GM21576 (cell line): ENCODE measurements around the gene ZNF385D.

Experiments
- ATAC-seq: cut with Tn5 transposase; IDR thresholded peaks from one replicate; pipeline ENCODE4 v1.9.1; 2021; ENCODE audit warnings: mild to moderate bottlenecking, moderate library complexity; ENCODE audit not compliant: unreplicated experiment

Gene ZNF385D, protein sequence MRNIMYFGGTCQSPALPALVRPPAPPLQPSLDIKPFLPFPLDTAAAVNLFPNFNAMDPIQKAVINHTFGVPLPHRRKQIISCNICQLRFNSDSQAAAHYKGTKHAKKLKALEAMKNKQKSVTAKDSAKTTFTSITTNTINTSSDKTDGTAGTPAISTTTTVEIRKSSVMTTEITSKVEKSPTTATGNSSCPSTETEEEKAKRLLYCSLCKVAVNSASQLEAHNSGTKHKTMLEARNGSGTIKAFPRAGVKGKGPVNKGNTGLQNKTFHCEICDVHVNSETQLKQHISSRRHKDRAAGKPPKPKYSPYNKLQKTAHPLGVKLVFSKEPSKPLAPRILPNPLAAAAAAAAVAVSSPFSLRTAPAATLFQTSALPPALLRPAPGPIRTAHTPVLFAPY

DNA sequence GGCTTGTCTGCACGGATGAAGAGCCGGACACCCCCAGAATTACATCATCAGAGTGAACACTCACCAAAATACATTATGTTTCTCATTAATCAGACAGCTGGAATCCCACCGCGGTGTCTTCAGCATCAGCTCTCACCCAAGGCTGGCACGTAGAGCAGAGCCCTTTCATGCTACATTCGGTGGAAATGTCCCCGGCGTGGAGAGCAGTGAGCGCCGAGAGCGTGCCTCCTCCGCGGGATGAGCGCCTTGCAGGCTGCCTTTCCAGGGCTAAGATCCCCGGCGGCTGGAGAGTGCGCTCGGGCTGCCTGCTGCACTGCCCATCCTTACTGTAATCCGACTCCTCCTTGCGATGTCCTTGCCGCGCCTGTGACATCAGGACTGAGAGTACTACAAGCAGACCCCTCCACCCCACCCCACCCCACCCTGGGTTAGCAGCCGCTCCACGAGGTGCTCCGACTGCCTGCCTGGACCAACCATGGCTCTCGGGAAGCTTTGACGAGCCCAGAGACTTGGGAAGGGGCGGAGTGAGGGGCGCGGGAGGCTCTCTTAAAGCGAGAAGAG is at the start of gene ZNF385D:
Gene ZNF385D (minus strand): TSS at position 380 of the 561 bp plus-strand sequence. CDS start 294 bp downstream, at position 86.
- ATAC-seq = no peak

DNA sequence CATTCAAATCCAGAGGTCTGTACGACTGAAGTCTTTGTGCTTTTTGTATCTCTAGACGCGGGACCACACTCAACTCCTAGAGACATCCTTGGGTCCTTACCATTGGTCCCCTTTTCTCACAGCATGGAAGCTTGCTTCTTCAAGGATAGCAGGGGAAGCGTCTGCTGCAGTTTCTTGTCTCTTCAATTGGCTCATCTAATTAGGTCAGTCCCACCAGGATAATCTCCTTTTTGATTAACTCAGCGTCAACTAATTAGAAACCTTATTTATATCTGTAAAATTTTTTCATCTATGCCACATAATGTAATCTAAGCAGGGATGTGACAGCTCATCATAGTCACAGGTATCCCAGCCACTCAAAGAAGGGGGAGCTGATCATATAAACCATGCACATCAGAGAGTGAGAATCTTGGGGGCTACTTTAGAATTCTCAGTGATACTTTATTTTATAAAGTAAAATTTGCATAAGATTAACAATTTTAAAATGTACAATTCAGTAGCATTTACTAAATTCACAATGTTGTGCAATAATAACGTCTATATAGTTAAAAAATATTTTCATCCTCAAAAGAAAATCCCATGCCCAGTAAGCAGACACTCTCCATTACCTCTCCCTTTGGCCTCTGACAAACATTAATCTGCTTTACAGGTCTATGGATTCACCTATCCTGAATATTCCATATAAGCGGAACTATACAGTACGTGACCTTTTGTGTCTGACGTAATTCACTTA is 47.5 kb upstream of the ZNF385D start:
- no peak for ATAC-seq

DNA sequence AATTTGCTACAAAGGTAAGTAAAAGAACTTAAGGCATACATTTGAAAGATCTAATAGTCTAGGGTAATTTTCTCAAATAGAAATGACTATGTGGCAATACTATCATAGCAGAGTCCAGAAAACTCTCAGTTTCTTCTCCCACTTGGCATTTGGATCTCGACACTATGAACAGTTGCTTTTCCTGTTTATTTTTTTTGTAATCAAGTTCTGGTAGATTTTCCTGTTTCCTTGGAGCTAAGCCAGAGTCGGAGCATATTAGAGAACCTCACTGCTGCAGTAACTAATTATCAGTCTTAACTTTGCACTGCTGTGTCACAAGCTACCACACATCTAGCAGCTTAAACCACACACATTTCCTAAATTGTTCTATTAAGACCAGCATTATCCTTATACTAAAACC is 44.9 kb upstream of the ZNF385D start:
- ATAC-seq = no peak

DNA sequence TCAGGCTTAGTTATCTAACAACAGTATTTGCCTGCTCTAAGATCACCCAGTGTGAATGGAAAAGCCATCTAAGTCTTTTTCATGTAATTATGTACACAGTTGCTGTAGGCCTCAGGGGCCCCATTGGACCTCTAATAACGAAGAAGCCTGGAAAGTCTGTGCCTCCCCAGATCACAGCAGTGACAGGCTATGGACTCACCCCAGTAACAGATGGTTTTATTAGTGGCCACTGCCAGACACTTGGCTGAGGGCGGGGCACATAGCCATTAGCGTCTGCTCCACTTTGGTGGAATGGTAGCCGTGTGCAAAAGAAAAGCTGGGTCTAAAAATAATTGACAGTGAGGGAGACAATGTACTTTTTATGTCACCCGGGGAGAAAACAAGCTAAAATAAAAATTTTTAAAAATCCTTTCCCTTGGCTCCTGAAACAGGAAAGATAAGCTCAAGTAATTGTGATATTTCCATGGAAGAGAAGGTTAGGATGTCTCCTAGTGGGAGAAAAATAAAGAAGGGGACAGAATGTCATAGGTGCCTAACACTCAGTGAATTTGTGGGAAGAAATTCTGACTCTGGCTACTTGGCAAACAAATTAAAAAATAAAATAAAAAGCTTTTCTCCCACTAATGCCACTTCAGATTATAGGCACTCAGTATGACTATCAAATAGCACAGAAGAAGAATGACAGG is 44.3 kb upstream of the ZNF385D start:
- no peak for ATAC-seq

DNA sequence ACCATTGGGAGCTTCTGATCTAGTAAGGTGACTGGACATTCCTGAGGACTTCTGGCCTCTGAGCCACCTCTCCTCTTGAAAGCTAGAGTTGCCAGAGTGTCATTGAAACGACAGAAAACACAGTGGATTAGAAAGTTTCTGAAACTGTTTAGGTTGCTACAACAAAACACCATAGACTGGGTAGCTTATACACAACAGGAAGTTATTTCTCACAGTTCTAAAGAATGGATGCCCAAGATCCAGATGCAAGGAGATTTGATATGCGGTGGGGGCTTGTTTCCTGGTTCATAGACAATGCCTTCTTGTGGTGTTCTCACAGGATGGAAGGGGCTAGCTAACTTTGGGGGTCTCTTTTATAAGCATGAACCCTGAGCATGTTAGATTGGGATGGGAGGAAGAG is 43.3 kb upstream of the ZNF385D start:
- ATAC-seq = no peak

DNA sequence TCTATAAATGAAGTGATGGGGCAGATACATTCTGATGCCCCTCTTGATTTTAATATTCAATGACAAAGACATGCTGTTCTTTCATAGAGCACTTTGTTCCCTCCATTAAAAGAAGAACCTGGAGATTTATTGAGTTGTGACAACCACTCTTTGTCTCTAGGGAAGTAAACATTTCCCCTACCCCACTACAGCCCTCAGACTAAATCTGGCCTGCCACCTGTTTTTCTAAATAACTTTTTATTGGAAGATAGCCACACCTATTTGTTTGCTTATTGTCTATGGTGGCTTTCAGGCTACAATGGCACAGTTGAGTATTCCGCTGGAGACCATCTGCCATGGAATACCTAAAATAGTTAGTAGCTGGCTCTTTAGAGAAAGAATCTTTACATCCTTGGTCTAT is 41.2 kb upstream of the ZNF385D start:
- ATAC-seq = no peak

DNA sequence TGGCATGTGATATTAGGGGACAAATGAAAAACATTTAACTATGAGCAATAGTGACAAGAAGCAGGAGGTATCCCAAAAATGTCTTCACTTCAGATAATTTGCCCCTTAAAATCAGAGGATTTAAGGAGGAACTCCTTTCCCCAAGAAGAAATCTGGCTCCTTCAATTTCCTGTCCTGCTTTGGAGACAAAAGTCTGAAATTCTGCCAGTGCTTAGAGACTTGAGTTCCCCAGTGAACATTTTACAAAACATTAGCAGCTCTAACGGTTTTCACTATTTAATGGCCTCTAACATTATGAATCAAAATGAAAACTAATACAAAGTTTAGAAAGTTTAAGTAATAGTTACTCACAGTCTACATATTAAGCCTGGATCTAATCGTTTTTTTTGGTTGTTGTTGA is 40.3 kb upstream of the ZNF385D start:
- ATAC-seq = no peak

DNA sequence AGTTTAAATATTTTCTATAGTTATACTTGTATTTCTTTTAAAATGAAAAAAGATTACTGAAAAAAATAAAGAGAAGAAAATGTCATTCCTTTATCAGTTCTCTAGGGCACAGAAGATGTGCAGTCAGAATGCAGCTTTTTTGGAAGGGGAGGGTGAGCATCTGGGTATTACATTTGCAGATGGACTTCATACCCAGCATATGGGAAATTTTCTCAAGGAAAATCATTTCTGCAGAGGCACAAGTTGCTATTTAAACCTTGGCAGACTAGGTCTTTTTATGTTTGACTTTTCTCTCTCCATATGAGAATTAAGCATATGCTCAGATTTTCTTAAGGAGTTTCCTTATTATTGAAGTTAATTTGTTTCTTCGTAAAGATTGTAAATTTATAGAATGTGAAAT is 39.5 kb upstream of the ZNF385D start:
- no peak for ATAC-seq

DNA sequence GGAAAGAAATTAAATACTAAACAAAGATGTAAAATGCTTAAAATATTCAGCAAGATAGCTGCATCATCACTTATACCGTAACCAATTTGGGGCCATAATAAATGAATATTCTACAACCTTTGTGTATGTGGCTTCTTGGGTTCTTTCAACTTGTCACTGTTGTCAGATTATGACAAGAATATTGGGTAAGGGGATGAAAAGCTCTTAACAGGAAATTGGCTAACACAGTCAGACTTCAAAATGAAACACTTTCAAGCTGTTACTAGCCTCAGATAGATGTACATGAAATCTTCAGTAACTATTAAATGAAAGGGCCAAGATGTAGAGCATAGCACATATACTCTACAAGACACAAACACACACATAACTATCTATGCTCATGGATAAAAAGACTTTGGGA is 38.7 kb upstream of the ZNF385D start:
- no peak for ATAC-seq

DNA sequence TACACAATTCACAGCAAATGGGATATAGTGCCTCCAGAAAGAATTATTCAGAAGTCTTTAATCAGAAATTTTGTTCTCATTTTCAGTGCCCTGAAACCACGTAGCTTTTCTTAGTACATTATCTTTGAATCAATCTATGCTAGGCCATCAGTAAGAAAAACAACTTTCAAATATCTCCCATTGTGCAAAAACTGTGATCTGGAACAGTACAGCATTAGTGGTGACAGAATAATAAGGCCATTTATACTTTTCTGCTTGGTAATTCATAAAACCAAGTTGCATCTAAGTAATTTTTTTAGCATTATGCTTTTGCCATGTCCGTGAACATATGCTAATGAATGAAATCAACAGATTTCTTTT is 35.4 kb upstream of the ZNF385D start:
- ATAC-seq = no peak

DNA sequence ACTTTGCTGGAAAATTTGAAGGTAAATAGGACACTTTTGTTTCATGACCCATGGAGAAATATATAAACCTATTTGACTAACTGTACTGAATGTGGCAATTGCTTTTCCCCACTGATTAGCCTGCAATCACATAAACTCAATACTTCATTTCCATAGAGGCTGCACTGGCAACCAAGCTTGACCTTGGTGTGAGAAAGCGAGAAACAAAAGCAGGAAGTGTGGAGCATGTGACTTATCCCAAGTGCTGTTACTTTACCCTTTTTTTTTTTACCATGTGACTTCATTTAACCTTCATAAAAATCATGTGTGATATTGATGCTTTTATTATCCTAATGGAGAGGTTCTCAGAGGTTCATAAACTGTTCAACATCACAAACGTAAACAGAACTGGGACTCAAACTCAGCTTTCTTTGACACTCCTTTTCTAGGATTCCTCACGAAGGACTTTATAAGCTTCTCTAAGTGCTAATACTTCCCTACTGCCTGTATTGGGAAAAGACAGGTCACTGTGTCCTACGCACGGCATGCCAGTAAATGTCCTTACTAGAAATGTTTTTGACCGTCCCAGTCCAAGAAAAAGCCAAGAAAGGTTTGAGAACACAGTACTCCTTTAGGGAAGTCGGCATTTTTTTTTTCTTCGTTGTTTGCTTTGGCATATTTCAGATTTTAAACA is 34.9 kb upstream of the ZNF385D start:
- ATAC-seq = no peak

DNA sequence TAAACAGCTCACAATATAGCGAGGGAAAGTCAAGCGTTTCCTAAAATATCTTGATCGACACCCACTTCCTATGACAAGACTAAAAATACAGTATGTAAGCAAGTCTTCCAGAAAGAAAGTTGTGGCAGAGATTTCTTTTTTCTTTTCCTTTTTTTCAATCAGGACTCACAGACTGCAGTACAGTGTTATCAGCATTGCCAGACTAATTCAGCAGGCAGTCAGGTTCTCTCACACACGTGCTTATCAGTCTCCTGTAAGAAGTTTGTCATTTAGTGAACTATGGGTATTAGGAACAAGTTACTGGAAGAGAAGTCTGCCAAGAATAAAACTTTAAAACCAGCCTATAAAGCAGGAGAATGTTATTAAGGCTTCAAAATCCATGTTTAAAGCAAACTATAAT is 32.8 kb upstream of the ZNF385D start:
- no peak for ATAC-seq

DNA sequence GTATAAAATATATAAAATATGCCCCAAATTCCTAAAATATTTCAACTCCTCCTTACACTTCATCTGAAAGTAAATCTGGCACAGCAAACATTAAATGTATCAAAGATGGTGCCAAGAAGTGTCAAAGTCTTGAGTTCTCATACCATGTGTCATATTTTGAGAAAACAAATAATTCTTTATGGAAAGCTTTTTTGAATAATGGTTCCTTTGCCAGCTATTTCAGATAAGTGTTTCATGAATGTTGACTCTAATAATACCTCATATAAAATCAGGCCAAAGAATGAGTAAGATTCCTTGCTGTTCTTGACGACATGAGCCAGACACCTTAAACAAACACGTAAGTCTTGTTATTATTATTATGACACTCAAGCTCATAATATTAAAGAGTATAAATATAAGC is 30.3 kb upstream of the ZNF385D start:
- ATAC-seq = no peak

DNA sequence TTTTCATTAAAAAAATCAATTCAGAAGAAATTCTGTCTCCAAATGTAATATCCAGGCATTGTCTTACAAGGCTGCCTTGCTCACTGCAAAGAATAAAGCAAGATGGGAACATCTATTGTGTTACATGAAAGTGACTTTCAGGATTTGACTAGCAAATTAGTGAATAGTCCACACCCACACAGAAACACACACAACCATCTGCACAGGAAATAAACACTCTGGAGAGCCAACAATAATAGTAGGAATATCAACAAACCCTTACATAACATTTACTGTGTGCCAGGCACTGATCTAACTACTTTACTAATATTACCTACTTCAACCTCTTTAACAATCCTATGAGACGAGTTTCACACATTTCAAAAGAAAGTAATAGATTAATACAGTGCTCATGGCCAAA is 28.9 kb upstream of the ZNF385D start:
- no peak for ATAC-seq

DNA sequence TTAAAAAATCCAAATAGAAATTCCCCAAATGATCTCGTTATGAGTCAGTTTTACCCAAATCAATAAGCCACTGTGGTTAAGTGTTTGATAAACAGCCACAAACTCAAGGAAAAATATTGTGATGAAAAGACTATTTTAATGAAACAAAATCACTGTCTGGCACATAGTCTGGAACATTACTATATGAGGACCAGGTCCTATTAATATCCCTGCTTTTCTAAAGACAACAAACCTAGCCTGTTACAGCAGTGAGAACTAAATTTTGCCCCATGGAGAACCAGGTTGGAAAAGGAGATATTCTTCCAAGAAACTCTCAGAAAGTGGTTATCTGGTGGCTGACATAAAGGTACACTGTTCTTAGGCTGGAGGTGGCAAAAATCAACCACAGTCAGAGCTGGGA is 27.7 kb upstream of the ZNF385D start:
- ATAC-seq = no peak

DNA sequence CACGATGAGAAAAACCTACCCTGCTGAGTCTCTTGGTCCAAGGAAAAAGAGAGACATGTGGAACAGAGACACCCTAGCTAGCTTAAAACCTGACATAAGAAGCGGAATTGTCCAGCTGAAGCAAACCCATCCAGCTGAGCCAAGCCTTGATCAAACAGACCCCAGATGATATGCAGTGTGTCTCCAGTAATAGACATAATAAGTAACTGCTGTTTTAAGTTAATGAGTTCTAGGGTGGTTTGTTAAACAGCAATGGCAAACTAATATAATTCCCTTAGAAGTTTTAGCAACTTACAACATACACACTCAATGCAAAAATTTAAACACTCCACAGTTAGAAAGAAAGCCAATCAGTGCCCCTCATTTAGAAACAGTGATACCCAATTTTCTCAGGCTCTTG is 26.8 kb upstream of the ZNF385D start:
- ATAC-seq = no peak

DNA sequence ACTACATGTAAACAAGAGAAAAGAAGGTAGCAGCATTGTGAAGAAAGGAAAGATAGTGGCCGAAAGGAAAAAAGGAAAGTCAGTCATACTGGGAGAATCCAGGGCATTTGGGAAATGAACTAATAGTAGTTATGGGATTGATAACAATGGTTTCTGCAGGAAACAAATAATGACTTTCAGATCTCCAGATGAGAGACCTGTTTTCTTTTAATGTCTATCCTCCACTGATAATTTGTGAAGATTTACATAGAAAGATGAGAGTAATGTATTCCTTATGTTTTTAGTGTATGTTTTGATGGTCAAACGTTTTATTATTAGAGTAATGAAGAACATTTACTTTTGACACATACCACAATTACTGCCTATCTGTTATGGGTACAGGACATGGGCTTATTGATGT is 15.0 kb upstream of the ZNF385D start:
- no peak for ATAC-seq

DNA sequence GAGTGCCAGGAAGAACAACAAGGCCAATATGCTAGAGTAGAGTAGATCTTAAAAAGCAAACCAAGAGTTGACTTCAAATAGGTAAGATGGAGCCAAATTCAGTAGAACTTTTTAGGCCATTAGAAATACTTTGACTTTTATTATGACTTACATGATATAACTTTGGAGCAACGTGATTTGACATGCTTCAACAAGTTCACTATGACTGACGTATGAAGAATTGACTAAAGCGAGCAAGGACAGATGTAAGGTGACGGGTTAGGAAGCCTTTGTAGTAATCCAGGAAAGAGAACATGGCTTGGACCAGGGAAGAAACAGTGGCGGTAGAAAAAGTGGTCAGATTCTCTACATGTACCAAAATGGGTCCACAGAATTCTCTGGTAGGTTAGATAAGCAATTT is 4.9 kb upstream of the ZNF385D start:
- ATAC-seq = no peak

DNA sequence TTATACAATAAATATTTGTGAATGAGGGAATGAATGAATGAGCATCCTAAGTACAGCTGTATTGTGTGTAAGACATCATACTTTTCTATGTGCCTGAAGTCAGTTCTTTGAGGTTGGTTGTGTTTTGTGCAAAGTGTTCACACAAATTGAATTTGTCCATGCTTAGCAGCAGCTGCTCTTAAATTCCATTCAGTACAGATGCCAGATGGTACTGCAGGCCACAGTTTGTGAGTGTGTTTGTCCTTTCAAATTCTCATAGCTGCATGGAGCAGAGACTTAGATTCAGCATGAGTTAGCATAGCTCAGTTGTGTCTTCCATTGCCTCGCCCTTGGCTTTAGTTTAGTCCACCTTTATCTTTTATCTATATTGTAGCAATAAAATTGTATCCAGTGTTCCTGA is 3.8 kb upstream of the ZNF385D start:
- ATAC-seq = no peak

DNA sequence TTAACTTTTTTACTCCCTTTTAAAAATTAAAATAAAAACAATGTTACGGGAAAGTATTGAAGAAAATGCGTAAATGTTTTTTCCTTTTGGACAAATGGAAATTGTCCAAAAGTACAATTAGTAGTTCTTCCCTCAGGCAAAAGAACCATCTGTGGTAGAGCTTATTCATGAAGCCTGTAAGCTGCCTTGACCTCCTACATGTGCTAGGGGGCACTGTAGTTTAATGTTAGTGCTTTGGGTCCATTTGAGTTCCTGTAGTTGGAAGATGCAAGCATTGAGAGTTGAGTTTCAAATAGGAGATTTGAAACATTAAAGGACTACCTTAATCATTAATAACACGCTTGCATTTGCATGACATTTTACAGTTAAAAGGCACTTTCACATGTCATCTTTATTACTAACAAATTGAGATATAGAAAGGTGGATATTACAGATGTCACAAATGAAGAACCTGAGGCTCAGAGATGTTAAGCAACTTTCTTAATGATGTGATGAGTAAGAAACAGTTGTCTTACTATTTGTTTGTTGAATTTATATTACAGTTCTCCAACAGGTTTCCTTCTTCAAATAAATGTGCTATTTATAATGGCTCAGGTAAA is 1.8 kb upstream of the ZNF385D start:
- ATAC-seq = no peak

DNA sequence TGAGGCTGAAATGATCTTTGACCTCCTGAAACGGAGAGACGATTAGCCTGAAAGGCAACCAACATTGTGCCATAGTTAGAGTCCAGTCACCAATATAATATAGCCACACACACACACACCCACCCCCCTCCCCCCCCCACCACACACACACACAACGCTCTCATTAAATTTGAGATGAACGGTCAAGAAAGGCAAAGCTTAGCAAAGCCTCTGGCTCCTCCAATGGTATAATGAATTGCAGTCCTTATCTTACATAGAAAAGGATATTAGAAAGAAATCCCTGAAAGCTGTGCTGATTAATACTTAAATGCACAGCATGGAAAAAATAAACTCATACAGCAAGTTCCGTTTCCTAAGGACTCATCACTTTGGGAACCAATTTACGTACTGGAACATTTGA is 876 bp upstream of the ZNF385D start:
- no peak for ATAC-seq
